ENCODE data around the gene CTU2. TPM values are rescaled to one million over a fixed set of nuclear protein-coding genes. Genes with fewer than 3 reads are reported as not detected.

The CTU2 gene
- total and polyA plus RNA-seq, 2 of the 8 experiments (the other 6 are each of a cell fraction or from before 2014, with no cell fraction given) = 32.7 to 42.9 TPM

GRCh38 chr16:88737298-88738150 lies 31.2 kb downstream of the CTU2 start:
- no peak for FAIRE-seq
- no peak overlapping the region for H3K18ac ChIP-seq (ENCODE audit: extremely low read depth, low read length)
- TF ChIP-seq KDM1A (IDR thresholded peaks at IDR 0.05; ENCODE audit: borderline replicate concordance, low read length) (no peak), PHF8 (conservative IDR thresholded peaks at IDR 0.05; ENCODE audit: low read depth, low read length) (no peak), GABPA (IDR thresholded peaks at IDR 0.05; ENCODE audit: borderline replicate concordance, insufficient read depth, low read length) (peak; percentile 81), ATF3 (IDR thresholded peaks at IDR 0.05; ENCODE audit: insufficient read depth, low read depth, low read length) (peak; percentile 29; the same call in 1 of the 2 replicates), EP300 (IDR thresholded peaks at IDR 0.05; ENCODE audit: borderline replicate concordance in 1 of 2, low read depth in 2 of 2, low read length in 2 of 2) (no peak), SRF (IDR thresholded peaks at IDR 0.05; ENCODE audit: low read depth, low read length) (peak; percentile 21; the same call in 1 of the 2 replicates), TCF12 (IDR thresholded peaks at IDR 0.05; ENCODE audit: low read depth, low read length) (no peak), CREB1 (IDR thresholded peaks at IDR 0.05) (peak; percentile 8; the same call in 1 of the 2 replicates), TBP (IDR thresholded peaks at IDR 0.05; ENCODE audit: low read depth, low read length) (no peak), EGR1 (IDR thresholded peaks at IDR 0.05; ENCODE audit: borderline replicate concordance, low read depth, low read length) (peak; percentile 48; the same call in 1 of the 2 replicates)

More at GRCh38 chr16:88737298-88738150, 31.2 kb downstream of the CTU2 start:
- H3K14ac ChIP-seq (ENCODE audit: insufficient read length) = no peak overlapping the region
- no peaks in the 10 kb centered on the region for H3K23me2 ChIP-seq (ENCODE audit: low read depth, low read length)
- peak overlapping the region; percentile 92; the same call in 1 of the 2 replicates for H2BK15ac ChIP-seq (ENCODE audit: low read length)
- H3K4me2 ChIP-seq (ENCODE audit: insufficient read depth in 1 of 2, low read depth in 2 of 2, low read length in 2 of 2) = peak overlapping the region in 1 of 2 experiments; percentile 52; a peak in 2 of 4 replicates
- DNase-seq (ENCODE audit: low read depth in 1 of 2, low spot score in 2 of 2) = peak; percentile 29 to 88
- H3K4me3 ChIP-seq (ENCODE audit: extremely low read depth in 1 of 4, insufficient read depth in 2 of 4, low read depth in 3 of 4, low read length in 4 of 4) = no peak overlapping the region
- H3K79me2 ChIP-seq (ENCODE audit: control insufficient read depth in 1 of 2, insufficient read depth in 2 of 2, low read length in 2 of 2) = no peaks in the 10 kb centered on the region
- peak overlapping the region; percentile 54 for H4K91ac ChIP-seq (replicated peaks; ENCODE audit: insufficient read length, low read length)
- no peaks in the 10 kb centered on the region for H3K9me3 ChIP-seq (ENCODE audit: insufficient read depth in 2 of 2, low read depth in 1 of 2, low read length in 1 of 2)
- H3K9ac ChIP-seq (replicated peaks in 1 of 4; ENCODE audit: extremely low read depth in 1 of 4, low read depth in 3 of 4, low read length in 3 of 4) = no peak overlapping the region; a peak in 2 of 7 replicates
- H2AK5ac ChIP-seq (ENCODE audit: low read depth, low read length) = peak overlapping the region; percentile 34; the same call in 1 of the 2 replicates
- peak overlapping the region; percentile 91; the same call in 1 of the 2 replicates for H4K8ac ChIP-seq (ENCODE audit: extremely low read depth, insufficient read depth, low read length)
- WGBS, 2 experiments (ENCODE audit: extremely low coverage in 1 of 2, insufficient coverage in 1 of 2, insufficient read length in 1 of 2, insufficient replicate concordance in 2 of 2, low coverage in 1 of 2, low lambda C conversion rate in 2 of 2, missing lambda C conversion rate in 1 of 2) = 49% methylated on average over 47 of the region's 54 CpGs; no CpG with 5 or more reads in 1 of the 2 experiments
- ChIA-PET CTCF (ENCODE audit: partially characterized antibody) (interaction anchor here (0.5 to 10.0 kb wide), 46 partner anchors 14 to 636 kb away, joined by 3 to 251 read pairs (median 5); partner anchors contain the start of genes GALNS, PIEZO1 and TRAPPC2L), POLR2A (ENCODE audit: partially characterized antibody) (interaction anchor here (0.6 to 3.1 kb wide), 8 partner anchors 14 to 869 kb away, joined by 3 to 14 read pairs (median 4); partner anchors contain the start of genes GALNS and TRAPPC2L)
- H4K20me1 ChIP-seq (replicated peaks in 1 of 2; ENCODE audit: control insufficient read depth in 1 of 2, insufficient read depth in 2 of 2, low read length in 2 of 2) = peaks cover 0 to 10% of the 10 kb centered on the region in 2 experiments
- no peak overlapping the region; the same call in 1 of the 2 replicates for H2AFZ ChIP-seq (ENCODE audit: low read length)
- peak overlapping the region; percentile 69 for H3K4ac ChIP-seq (replicated peaks; ENCODE audit: insufficient read length, low read depth, low read length)
- H3K56ac ChIP-seq (replicated peaks; ENCODE audit: insufficient read length, low read depth, low read length) = no peak overlapping the region
- no peaks in the 10 kb centered on the region for H3K27me3 ChIP-seq (replicated peaks in 1 of 4; ENCODE audit: control insufficient read depth in 3 of 4, extremely low read depth in 1 of 4, insufficient read depth in 3 of 4, low read length in 3 of 4)
- H2BK12ac ChIP-seq (ENCODE audit: low read depth, low read length) = peak overlapping the region; percentile 39; the same call in 1 of the 2 replicates
- H2BK120ac ChIP-seq (replicated peaks; ENCODE audit: low read depth, low read length) = no peak overlapping the region
- peaks cover 0 to 5% (median 0%) of the 10 kb centered on the region in 4 experiments; a peak in 1 of 7 replicates for H3K4me1 ChIP-seq (replicated peaks in 1 of 4; ENCODE audit: control insufficient read depth in 3 of 4, insufficient read depth in 4 of 4, low read length in 3 of 4)
- no peak overlapping the region for H2BK5ac ChIP-seq (ENCODE audit: low read depth, low read length)
- no peak overlapping the region for H3K27ac ChIP-seq (ENCODE audit: low read depth, low read length)
- H3K23ac ChIP-seq (ENCODE audit: insufficient read length) = no peak overlapping the region
- no peaks in the 10 kb centered on the region for H3K79me1 ChIP-seq (ENCODE audit: low read depth, low read length)
- no peak overlapping the region for H2BK20ac ChIP-seq (ENCODE audit: low read length)
- H4K5ac ChIP-seq (ENCODE audit: insufficient read length, low read depth, low read length) = peak overlapping the region; percentile 15
- peaks cover 0 to 14% (median under 1%) of the 10 kb centered on the region in 4 experiments; a peak in 2 of 8 replicates for H3K36me3 ChIP-seq (ENCODE audit: control insufficient read depth in 2 of 4, insufficient read depth in 4 of 4, low read length in 3 of 4)

Data from H1 (cell line).